ENCODE data around the gene FAM174C. TPM values are rescaled to one million over a fixed set of nuclear protein-coding genes. Genes with fewer than 3 reads are reported as not detected.

Gene FAM174C
- total RNA-seq, 1 experiment from 2014 or later, result 110 TPM

GRCh38 chr19:1268226-1269064 is 6.9 kb upstream of the FAM174C start:
- Histone ChIP-seq H3K4me3 (ENCODE audit: low read length) (no peak overlapping the region), H3K4me1 (ENCODE audit: insufficient read depth, low read length) (peaks cover 64% of the 10 kb centered on the region), H3K9me3 (ENCODE audit: low read length) (no peaks in the 10 kb centered on the region), H3K27me3 (ENCODE audit: low read length) (no peaks in the 10 kb centered on the region), H3K9ac (ENCODE audit: low read length) (no peak overlapping the region), H3K9me2 (replicated peaks; ENCODE audit: low read length) (no peaks in the 10 kb centered on the region), H3K36me3 (ENCODE audit: low read depth, low read length) (no peaks in the 10 kb centered on the region; the same call in 1 of the 2 replicates), H3K79me2 (ENCODE audit: low read length) (peaks cover 39% of the 10 kb centered on the region), H3F3A (ENCODE audit: low read length, unreplicated experiment) (no peaks in the 10 kb centered on the region), H2AFZ (ENCODE audit: low read length) (no peak overlapping the region), H3K4me2 (ENCODE audit: low read length) (peak overlapping the region; percentile 98), H4K20me1 (ENCODE audit: low read length) (no peaks in the 10 kb centered on the region), H3K27ac (ENCODE audit: low read length) (no peak overlapping the region)
- DNase-seq (no peak), ATAC-seq (no peak)
- TF ChIP-seq, protein P1, sequence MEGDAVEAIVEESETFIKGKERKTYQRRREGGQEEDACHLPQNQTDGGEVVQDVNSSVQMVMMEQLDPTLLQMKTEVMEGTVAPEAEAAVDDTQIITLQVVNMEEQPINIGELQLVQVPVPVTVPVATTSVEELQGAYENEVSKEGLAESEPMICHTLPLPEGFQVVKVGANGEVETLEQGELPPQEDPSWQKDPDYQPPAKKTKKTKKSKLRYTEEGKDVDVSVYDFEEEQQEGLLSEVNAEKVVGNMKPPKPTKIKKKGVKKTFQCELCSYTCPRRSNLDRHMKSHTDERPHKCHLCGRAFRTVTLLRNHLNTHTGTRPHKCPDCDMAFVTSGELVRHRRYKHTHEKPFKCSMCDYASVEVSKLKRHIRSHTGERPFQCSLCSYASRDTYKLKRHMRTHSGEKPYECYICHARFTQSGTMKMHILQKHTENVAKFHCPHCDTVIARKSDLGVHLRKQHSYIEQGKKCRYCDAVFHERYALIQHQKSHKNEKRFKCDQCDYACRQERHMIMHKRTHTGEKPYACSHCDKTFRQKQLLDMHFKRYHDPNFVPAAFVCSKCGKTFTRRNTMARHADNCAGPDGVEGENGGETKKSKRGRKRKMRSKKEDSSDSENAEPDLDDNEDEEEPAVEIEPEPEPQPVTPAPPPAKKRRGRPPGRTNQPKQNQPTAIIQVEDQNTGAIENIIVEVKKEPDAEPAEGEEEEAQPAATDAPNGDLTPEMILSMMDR (conservative IDR thresholded peaks at IDR 0.05; ENCODE audit: low read depth, low read length), result no peak
- no peak for TF ChIP-seq EZH2 (IDR thresholded peaks at IDR 0.05; ENCODE audit: low read length, unreplicated experiment)
- no peak for TF ChIP-seq EZH2phosphoT487 (IDR thresholded peaks at IDR 0.05; ENCODE audit: borderline replicate concordance, low read length)
- intact Hi-C loops (cut with micrococcal nuclease), result loop anchor here (1.0 kb wide), 1 partner anchor 16 kb away; no protein-coding TSS in a partner anchor
- CTCF ChIA-PET, result interaction anchor here (0.6 to 3.8 kb wide), 4 partner anchors 11 to 24 kb away, joined by 3 to 124 read pairs (median 10); no protein-coding TSS in a partner anchor
- POLR2A ChIA-PET (ENCODE audit: unreplicated experiment), result interaction anchor here (0.5 to 1.2 kb wide), 11 partner anchors 10 to 252 kb away, joined by 3 to 29 read pairs (median 6); no protein-coding TSS in a partner anchor
- no TSS peak for BruUV-seq (replicated peaks)

GRCh38 chr19:1269065-1269477 is 6.3 kb upstream of the FAM174C start, which contains the start of gene CIRBP:
Gene CIRBP (plus strand): TSS chr19:1269332. CDS start chr19:1270934, 1,602 bp downstream.
- H2AFZ ChIP-seq (ENCODE audit: low read length), result peak within 1 kb of the TSS; percentile 26; the same call in 1 of the 2 replicates
- CTCF ChIA-PET, result interaction anchor here (0.6 to 1.2 kb wide), 3 partner anchors 11 to 25 kb away, joined by 3 to 16 read pairs (median 4); no protein-coding TSS in a partner anchor
- POLR2A ChIA-PET (ENCODE audit: unreplicated experiment), result interaction anchor here (0.5 to 1.2 kb wide), 12 partner anchors 10 to 252 kb away, joined by 3 to 29 read pairs (median 6); partner anchors contain the start of gene SBNO2
- H3K9ac ChIP-seq (ENCODE audit: low read length), result peak within 1 kb of the TSS; percentile 85
- no peak for TF ChIP-seq EZH2 (IDR thresholded peaks at IDR 0.05; ENCODE audit: low read length, unreplicated experiment)
- TF ChIP-seq, protein P1 (conservative IDR thresholded peaks at IDR 0.05; ENCODE audit: low read depth, low read length), result no peak
- no peak for TF ChIP-seq EZH2phosphoT487 (IDR thresholded peaks at IDR 0.05; ENCODE audit: borderline replicate concordance, low read length)
- ATAC-seq (peak; percentile 35), DNase-seq (peak; percentile 95)
- no peaks in the 10 kb centered on the region for H4K20me1 ChIP-seq (ENCODE audit: low read length)
- H3K27ac ChIP-seq (ENCODE audit: low read length), result peak within 1 kb of the TSS; percentile 94
- H3K79me2 ChIP-seq (ENCODE audit: low read length), result peaks cover 46% of the 10 kb centered on the region
- BruUV-seq (replicated peaks), result no TSS peak
- peaks cover 4% of the 10 kb centered on the region; the same call in 1 of the 2 replicates for H3K36me3 ChIP-seq (ENCODE audit: low read depth, low read length)
- H3K9me2 ChIP-seq (replicated peaks; ENCODE audit: low read length), result no peaks in the 10 kb centered on the region
- H3F3A ChIP-seq (ENCODE audit: low read length, unreplicated experiment), result no peaks in the 10 kb centered on the region
- intact Hi-C loops (cut with micrococcal nuclease), result loop anchor here (1.0 kb wide), 1 partner anchor 17 kb away; no protein-coding TSS in a partner anchor
- no peaks in the 10 kb centered on the region for H3K27me3 ChIP-seq (ENCODE audit: low read length)
- peaks cover 70% of the 10 kb centered on the region for H3K4me1 ChIP-seq (ENCODE audit: insufficient read depth, low read length)
- peak within 1 kb of the TSS; percentile 71 for H3K4me3 ChIP-seq (ENCODE audit: low read length)
- peak within 1 kb of the TSS; percentile 98 for H3K4me2 ChIP-seq (ENCODE audit: low read length)
- no peaks in the 10 kb centered on the region for H3K9me3 ChIP-seq (ENCODE audit: low read length)
